Measurements from ENCODE around the gene MCM9. TPM values are rescaled to one million over a fixed set of nuclear protein-coding genes. Genes with fewer than 3 reads are reported as not detected.

MCM9 gene
- total and polyA plus RNA-seq, 2 of the 13 experiments (the other 11 are each of a cell fraction or from before 2014, with no cell fraction given) = 3.8 to 17.2 TPM

GRCh38 chr6:118896339-118897136 is 38.4 kb downstream of the MCM9 start (continued):
- TF ChIP-seq ZNF615 (CRISPR knock-in tag; IDR thresholded peaks at IDR 0.05; ENCODE audit: borderline replicate concordance) (no peak), ZNF7 (CRISPR knock-in tag; IDR thresholded peaks at IDR 0.05) (no peak), ZNF552 (CRISPR knock-in tag; IDR thresholded peaks at IDR 0.05; ENCODE audit: borderline replicate concordance) (no peak), SPEN (CRISPR knock-in tag; IDR thresholded peaks at IDR 0.05; ENCODE audit: low read depth) (0 out of 2 replicates have a peak, but pooled peaks have one; percentile 21), ZNF710 (CRISPR knock-in tag; IDR thresholded peaks at IDR 0.05; ENCODE audit: borderline replicate concordance) (no peak), MLXIP (CRISPR knock-in tag; IDR thresholded peaks at IDR 0.05; ENCODE audit: borderline replicate concordance) (no peak), ZNF678 (CRISPR knock-in tag; IDR thresholded peaks at IDR 0.05) (no peak), FOXJ3 (CRISPR knock-in tag; IDR thresholded peaks at IDR 0.05; ENCODE audit: borderline replicate concordance) (0 out of 2 replicates have a peak, but pooled peaks have one; percentile 15), MAFK (conservative IDR thresholded peaks at IDR 0.05 in 1 of 2, IDR thresholded peaks at IDR 0.05 in 1 of 2; ENCODE audit: low read length in 2 of 2) (peak; percentile 74 to 86), PRDM10 (CRISPR knock-in tag; IDR thresholded peaks at IDR 0.05; ENCODE audit: low read depth) (no peak), SETDB1 (CRISPR knock-in tag; IDR thresholded peaks at IDR 0.05; ENCODE audit: borderline replicate concordance) (no peak), ZNF503 (CRISPR knock-in tag; IDR thresholded peaks at IDR 0.05) (no peak), ZBTB38 (CRISPR knock-in tag; IDR thresholded peaks at IDR 0.05) (no peak), ARID3A (IDR thresholded peaks at IDR 0.05; ENCODE audit: low read depth, low read length) (peak; percentile 40; the same call in 1 of the 2 replicates), ZNF776 (CRISPR knock-in tag; IDR thresholded peaks at IDR 0.05) (no peak)
